NCI-H1417 treated with DMSO at 0.1 percent for 48 hours (cell line): ENCODE measurements around the gene GATA5.

Experiments used
- DNase-seq: peaks from one replicate; lab custom pipeline; 2025; lab: John Stamatoyannopoulos, UW

The GATA5 gene

DNA sequence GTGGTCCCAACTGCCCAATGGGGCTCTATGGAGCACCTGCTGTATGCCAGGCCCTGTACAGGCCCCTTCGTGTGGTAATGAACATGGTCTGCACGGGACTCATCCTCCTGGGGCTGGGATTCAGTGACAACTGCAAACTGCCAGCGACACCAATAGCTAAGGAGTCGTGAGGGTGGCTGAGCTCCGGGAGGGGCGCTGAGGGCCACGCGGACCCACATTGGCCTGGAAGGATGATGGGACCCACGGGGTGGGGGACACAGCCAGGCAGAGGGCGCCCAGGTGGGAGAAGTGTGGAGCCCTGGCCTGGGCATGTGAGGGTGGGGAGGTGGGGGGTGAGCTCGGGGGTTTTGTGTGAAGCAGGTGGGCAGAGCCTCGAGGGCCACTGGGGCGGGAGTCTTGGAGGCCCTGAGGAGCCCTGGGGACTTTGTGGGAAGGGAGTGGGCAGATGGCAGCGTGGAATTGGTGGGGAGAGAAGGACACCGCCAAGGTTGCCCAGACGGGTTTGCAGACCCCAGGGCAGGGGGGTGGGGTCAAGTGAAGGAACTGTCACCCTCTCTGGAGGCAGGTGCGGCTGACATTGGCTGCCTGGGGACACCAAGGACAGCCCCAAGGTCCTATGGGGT is 22.5 kb downstream of the GATA5 start:
- no peak for DNase-seq

DNA sequence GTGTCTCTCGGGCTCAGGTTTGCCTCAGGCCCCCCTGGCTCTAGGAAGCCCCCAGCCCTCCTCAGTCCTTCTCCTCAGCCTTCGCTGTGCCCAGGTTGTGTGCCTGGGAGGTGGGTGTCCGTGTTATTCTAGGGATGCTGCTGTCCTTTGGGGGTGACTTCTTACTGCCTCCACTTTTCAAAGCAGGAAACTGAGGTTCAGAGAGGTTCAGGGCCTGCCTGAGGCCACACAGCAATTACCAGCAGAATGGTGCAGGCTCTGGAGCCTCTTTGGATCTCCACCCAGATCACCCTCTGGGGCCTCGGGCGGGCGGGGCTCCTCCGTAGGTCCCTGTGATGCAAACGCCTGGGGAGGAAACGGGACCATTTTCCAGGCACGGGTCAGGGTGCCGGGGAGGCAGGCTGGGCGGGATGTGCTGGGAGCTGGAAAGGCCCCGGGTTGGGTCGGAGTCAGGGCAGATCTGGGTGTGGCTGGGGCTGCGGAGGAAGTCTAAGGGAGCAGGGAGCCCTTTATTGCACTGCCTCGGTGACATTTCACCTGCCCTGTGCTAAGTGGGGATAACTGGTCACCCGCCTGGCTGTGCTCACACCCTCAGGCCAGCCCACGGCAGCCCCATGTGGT is 23.2 kb downstream of the GATA5 start:
- DNase-seq, result no peak

DNA sequence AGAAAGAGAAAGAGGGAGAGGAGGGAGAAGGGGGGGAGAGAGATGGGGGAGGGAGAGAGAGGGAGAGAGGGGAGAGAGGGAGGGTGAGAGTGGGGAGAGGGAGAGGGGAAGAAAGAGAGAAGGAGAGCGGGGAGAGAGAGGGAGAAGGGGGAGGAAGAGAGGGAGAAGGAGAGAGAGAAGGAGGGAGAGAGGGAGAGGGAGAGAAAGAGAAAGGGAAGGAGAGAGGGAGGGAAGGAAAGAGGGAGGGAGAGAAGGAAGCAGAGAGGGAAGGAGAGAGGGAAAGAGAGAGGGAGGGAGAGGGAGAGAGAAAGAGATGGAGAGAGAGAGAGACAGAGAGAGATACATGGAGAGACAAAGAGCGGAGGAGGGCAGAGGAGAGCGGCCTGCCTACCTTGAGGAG is 23.8 kb downstream of the GATA5 start:
- no peak for DNase-seq

DNA sequence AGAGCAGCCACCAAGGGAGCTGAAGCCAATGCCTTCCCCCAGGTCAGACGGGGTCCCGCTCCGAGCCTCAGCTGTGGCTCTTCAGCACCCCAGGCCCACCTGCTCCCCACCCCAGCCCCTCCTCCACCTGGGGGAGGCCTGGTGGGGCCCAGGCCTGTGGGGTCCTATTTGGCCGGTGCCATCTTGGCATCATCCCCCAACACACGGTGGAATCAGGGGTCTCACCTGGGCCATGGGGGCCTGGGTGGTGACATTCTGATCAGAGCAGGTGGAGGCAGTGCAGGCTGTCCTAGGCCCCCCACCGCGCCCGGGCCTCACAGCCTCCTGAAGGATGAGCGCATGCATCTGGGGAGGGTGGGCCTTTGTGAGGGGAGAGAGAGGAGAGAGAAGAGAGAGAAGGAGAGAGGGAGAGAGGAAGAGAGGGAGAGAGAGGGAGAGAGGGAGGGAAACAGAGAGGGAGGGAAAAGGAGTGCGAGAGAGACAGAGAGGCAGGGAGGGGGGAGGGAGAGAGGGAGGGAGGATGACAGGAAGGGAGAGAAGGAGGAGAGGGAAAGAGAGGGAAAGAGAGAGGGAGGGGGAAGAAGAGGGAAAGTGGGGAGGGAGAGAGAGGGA is 24.5 kb downstream of the GATA5 start:
- DNase-seq, result no peak

DNA sequence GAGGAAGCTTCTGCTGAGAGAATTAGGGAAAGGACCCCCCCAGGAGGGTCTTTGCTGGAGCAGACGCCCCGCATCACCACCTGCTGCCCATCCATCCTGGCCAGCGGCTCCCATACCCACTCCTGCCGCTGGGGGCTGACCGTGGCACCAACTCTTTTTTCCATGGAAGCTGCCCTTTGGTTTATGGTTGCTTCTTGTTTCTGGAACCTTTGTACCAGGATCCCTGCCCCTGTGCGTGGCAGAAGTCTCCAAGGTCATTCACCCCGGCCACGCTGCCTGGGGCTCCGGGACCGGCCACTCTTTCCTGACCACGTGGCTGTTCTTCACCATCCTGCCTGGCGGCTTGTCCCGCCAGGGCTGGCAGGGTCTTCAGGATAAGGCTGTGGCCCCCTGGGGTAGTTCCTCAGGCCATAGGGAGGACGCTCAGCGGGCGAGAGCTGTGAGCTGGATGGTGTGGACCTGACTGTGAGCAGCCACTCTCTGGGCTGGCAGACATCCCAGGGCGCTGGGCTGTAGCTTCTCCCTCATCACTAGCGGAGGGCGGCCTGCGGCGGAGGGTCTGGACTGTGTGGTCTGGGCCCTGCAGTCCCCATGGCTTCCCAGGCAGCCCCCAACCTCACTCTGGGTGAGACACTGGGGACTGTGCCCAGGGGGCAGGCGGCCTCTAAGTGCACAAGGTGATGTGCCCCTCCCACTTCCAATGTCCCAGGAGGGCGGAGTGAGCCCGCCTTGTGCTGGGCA is 25.7 kb downstream of the GATA5 start:
- no peak for DNase-seq

DNA sequence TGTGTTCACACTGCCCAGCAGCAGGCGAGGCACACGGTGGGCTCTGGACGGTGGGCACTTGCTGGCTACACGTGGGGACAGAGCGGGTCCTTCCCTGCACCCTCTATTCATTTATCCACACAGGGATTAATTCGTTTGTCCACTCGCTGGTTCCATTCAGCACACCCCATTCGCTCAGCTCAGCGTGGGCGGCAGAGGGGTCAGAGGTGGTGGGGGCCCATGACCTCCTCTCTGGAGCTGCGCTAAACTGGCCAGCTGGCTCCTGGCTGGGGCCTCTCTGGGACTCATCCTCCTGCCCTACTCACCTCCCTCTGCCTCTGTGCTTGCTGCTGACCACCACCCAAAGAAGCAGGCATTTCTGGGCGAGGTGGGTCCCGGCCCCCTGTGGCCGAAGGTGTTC is 27.0 kb downstream of the GATA5 start:
- DNase-seq, result no peak

DNA sequence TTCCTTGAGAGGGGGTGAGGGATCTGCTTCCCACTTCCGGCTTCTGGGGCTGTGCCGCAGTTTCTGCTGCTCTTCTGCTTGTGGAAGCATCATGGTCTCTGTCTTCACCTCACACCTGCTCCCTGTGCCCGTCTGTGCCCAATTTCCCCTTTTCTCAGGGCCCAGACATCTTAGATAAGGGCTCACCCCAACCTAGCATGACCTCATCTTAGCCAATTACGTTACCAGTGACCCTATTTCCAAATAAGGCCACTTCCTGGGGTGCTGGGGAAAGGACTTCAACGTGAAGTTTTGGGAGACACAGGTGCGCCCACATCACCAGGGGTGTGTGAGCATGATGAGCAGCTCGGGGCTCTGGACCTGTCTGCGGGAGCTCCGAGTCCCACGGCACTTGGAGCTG is 27.8 kb downstream of the GATA5 start:
- no peak for DNase-seq

DNA sequence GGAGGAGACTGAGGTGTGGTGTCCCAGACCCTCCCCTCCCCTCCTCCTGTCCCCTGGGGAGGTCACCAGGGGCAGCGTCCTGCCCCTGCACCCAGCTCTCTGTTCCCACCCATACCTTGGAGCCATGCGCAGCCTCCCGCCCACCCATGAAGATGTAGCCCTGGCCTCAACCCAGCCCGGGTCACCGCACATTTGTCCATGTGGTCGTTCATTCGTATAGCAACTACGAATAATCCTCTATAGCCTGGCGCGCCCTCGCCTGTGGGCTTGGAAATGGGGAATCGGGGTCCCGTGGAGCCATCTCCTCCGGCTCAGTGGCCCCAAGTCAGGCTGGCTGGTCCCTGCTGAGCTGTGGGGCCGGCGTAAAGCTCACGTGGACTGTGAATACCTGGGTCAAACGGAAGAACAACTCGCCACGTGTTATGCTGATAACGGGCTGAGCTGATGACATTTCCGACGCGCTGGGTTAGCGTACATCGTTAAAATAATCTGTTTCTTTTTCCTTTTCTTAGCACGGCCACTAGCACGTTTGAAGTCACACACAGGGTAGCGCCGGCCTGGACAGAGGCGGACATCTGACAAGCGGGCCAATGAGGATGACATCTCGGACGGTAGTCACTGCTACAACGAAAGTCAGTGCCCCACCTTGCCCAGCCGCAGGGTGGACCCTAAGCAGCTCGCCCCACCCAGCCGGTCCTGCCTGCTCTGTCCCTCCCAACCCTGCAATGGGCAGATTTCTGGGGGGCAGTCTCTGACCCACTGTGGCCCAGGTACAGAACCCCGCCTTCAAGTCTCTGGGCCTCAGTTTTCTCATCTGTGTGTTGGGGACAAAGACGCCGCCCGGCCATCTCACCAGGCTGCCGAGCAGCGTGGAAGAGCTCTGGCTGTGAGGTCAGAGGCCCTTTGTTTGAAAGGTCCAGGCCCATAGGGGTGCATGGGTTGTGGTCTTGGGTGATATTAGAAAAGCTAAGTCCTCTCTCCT is 28.6 kb downstream of the GATA5 start:
- DNase-seq, result no peak

DNA sequence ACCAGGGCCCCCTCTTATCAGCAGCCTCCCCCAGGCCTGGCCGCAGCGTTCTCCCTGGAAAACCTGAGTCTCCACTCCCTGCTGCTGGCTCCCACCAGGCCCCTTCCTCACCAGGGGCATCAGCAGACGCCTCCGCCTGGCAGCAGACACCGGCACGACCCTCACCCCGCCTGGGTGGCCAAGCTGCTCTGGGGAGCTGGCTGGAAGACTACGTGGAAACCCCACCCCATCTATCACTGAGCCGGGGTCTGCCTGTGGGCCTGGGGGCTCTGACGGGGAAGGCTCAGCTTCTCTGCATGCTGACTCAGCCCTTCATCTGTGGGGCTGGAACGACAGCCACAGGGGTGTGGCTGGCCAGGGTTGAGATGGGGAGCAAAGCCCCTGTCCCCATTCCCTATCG is 29.3 kb downstream of the GATA5 start:
- DNase-seq, result no peak

DNA sequence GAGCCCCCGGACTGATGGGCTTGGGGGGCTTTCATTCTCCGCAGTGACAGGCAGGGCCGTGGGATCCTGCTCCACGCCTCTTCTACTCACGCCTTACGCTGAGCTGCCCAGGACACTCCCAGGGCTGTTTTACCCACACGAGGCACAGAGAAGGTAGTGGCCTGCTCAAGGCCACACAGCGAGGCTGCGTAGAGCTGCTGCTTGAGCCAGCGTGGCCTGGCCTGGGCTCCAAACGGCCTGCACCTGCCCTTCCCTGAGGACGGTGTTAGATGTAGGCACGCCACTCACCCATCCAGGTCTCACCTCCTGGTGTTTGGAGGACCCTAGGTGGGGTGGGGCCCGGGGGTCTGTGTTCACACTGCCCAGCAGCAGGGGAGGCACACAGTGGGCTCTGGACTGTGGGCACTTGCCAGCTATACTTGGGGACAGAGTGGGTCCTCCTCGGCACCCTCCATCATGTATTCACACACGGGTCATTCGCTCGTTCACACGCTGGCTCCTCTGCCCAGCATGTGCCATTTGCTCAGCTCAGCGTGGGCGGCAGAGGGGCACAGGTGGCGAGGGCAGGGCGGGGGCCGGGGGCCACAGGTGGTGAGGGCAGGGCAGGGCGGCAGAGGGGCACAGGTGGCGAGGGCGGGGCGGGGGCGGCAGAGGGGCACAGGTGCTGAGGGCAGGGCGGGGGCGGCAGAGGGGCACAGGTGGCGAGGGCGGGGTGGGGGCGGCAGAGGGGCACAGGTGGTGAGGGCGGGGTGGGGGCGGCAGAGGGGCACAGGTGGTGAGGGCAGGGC is 30.0 kb downstream of the GATA5 start:
- DNase-seq, result no peak

DNA sequence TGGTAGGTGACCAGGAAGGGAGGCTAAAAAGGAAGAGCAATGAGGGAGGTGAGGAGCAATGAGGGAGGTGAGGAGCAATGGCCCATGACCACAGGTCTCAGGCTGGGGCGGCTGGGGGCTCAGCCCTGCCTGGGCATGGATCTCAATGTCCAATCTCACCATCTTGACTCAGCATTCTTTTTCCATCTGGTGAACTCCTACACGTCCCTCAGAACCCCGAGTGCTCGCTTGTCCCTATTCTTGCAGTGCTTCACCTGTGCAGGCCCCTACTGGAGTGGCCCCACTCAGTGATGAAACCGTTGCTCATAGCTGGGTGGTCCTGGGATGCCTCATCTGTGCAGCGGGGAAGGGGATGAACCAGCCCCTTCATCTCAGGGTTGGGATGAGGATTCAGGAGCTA is 31.5 kb downstream of the GATA5 start:
- DNase-seq, result no peak

DNA sequence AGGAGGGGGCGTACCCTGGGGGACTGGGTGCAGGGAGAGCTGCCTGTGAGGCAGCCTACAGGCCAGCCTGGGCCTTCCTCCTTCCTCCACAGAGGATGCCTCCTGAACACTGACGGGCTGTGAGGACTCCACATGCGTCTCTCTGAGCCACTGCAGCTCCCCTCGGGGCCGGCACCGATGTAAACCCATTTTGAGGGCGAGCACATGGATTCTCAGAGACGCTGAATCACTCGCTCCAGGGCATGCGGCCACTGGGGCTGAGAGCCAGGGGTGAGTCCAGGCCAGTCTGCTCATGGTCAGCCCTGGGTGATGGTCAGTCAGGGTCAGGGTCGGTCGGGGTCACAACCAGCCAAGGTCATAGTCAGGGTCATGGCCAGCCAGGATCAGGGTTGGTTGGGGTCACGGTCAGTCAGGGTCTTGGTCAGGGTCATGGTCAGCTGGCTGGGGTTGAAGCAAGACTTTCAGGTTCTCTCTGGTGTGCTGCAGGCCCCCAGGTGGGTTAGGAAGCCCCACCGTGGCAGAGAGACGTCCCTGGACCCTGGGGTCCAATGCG is 33.7 kb downstream of the GATA5 start:
- DNase-seq, result no peak

DNA sequence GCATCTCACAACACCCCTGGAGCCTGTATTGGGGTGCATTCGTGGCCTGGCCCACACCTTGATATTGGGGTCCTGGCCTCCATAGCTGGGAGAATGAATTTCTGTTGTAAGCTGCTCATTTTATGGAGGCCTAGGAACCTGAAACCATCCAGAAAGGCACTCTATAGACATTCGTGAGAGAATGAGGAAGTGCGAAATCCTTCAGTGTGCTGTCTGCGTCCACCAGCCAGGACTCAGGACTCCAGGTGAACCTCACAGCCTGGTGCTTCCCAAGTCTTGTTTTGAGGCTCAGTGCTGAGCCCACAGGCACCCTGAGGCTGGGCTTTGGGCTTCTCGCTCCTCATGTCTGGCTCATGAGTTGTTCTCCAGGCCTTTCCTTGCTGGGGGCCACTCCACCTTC is 36.6 kb downstream of the GATA5 start:
- no peak for DNase-seq

DNA sequence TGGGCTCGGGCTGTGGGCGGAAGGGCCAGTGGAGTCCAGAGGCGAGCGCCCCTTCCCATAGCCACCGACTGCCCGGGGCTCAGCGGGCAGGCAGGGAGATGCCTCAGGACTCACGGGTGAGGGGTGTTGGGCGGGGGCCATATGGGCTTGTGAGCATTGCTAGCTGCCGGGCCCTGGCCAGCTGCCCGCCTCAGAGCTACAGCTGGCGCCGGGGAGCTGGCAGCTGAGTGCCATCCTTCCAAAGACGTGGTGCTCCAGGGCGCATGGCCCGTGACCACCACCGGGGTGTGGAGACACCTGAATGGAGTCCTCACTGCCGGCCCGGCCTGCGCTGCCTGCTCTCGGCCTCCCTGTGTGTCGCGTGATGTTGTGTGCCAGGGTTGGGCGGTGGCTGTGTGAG is 37.9 kb downstream of the GATA5 start:
- DNase-seq, result no peak

DNA sequence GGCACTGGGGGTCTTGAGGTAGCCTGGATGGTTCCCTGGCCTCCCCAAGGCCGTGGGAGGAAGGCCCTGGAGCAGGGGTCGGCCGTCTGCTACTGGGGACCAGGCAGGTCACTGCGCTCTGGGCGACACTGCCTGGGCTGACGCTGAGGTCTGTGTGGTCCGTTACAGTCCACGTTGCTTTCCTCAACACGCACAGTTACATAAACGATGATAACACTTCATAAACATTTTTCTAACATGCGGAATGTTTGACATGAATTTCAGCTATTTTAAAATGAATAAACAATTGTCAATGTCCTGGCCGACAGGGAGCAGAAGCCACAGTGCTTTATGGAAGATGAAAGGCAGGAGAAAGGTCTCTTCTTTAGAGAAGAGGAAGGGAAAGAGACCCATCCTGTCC is 38.3 kb downstream of the GATA5 start:
- no peak for DNase-seq

DNA sequence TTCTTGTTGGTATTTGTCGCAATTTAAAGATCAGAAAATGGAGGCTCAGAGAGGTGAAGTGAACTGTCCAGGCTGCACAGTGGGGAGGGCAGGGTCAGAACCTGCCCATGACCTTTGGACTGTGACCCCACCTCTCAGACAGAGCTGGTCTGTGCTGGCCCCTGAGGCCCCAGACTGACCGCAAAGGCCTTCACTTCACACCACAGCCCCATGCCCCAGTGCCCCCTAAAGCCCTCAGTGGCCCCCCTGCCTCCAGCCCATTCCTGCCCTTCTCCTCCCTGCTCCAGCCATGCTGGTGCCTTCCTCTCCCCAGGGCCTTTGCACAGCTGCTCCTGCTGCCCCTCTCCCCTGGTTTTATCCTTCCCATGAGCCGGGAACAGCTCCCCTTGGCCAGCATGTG is 39.1 kb downstream of the GATA5 start:
- DNase-seq, result no peak

DNA sequence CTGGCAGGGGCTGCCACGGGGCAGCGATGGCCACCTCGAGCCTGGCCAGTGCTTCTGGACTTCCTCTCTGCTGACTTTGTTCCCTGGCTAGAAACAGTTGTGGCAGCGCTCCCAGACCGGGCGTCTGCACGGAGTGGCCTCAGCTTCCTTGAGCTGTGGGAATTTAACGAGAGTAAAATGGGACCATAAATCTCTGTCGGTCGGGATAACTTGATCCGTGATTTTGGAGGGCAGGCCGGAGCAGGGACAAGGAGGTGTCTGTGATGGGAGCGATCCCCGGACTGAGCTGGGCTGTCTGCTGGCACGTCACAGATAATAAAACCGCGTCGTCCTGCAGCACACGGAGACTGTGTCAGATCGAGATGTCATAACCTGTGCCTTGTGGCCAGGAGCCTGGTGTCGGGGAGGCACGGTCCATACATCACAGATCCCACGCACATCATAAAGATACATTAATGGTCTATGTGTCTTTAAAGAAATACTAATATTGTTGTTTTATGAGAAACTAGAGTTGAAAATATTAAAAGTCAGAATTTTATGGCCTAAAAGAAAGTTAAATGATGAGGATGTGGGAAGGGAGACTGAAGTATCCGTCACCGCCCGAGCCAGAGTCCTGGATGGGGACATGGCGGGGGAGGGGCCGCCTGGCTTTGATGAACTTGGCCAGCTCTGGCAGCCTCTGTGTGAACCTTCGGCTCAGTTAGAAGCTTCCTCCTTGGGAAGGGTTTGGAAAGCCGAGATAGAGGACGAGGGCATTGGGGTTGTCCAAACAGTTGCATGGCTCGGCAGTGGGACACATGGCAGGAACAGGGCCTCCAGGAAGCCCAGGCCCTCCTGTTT is 41.9 kb downstream of the GATA5 start:
- no peak for DNase-seq

DNA sequence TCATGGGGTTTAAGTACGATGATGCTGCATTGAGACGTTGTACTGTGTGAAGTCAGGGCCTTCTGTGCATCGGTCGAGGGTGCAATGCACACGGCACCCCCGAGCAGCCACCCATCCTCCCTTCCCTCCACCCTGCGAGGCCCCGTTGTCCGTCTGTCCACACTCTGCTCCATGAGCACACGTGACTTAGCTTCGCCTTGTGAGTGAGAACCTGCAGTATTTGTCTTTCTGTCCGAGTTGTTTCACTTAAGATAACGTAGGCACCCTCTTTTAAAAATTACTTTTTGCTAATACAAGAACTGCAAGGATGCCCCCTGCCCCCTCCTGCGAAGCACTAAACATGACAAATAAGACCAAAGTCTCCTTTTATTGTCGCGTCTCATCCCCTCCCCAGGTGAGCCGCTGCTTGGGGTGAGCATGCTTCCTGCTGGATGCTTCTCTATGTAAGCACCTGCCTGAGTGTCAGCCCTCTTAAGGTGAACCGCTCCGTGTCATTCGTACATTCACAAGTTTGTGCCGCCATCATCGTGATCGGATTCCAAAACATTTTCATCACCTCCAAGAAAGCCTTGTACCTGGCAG is 44.8 kb downstream of the GATA5 start:
- DNase-seq, result no peak

DNA sequence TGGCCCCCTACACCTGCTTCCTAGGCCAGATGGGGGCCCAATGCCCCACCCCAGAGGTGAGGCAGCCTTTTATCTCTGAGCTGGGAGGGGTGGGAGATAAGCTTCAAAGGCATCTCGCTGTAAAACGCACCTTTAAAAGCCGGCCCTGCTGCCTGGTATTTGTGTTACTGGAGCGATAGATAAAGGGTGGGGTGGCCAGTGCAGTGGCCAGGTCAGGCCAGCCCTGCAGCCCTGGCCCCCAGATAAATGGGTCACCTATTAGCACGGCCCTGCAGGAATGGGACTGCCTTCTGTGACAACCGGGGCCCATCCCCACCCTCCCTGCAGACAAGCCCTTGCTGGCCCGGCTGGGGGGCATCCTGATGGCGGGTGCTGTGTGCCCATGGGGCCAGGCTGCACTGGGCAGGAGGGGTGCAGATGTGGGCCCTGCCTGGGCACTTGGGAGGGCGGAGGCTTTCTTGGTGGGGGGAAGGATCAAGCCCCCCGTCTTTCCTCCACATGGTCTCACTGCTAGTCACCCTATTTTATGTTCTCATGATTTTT is 45.4 kb downstream of the GATA5 start:
- no peak for DNase-seq
